T-helper 9 cell (primary cell): ENCODE results near the gene MAGOH.

Experiments
- DNase-seq: peaks from one replicate; pipeline ENCODE4 v3.0.0-alpha.2; 2020

The MAGOH gene

GRCh38 chr1:53183095-53183990 is 55.0 kb downstream of the MAGOH start:
- no peak for DNase-seq

GRCh38 chr1:53182716-53183094 is 55.6 kb downstream of the MAGOH start:
- no peak for DNase-seq

- DNase-seq = peak; percentile 72
Measured at GRCh38 chr1:53182111-53182593, 56.2 kb downstream of the MAGOH start.

- DNase-seq = no peak
Measured at GRCh38 chr1:53180951-53181350, 57.4 kb downstream of the MAGOH start.

GRCh38 chr1:53180226-53180625 is 58.1 kb downstream of the MAGOH start:
- no peak for DNase-seq
